ENCODE results near the gene COPS7A.

DNA sequence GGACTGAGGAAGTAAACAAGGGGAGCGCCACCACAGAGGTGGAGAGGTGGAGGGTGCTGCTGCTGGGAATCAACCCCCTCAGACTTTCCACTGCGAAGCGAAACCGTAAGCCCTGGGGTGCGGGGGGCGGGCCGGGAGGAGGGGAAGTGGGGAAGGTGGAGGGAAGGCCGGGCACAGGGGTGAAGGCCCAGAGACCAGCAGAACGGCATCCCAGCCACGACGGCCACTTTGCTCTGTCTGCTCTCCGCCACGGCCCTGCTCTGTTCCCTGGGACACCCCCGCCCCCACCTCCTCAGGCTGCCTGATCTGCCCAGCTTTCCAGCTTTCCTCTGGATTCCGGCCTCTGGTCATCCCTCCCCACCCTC, 48.5 kb downstream of the COPS7A start, which contains the start of gene LAG3:
- TF ChIP-seq, protein P1, sequence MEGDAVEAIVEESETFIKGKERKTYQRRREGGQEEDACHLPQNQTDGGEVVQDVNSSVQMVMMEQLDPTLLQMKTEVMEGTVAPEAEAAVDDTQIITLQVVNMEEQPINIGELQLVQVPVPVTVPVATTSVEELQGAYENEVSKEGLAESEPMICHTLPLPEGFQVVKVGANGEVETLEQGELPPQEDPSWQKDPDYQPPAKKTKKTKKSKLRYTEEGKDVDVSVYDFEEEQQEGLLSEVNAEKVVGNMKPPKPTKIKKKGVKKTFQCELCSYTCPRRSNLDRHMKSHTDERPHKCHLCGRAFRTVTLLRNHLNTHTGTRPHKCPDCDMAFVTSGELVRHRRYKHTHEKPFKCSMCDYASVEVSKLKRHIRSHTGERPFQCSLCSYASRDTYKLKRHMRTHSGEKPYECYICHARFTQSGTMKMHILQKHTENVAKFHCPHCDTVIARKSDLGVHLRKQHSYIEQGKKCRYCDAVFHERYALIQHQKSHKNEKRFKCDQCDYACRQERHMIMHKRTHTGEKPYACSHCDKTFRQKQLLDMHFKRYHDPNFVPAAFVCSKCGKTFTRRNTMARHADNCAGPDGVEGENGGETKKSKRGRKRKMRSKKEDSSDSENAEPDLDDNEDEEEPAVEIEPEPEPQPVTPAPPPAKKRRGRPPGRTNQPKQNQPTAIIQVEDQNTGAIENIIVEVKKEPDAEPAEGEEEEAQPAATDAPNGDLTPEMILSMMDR (IDR thresholded peaks at IDR 0.05), result no peak
- no peak for TF ChIP-seq EZH2 (IDR thresholded peaks at IDR 0.05; ENCODE audit: borderline replicate concordance, insufficient read depth, low read depth, low read length, poor library complexity, severe bottlenecking)

All from B cell (primary cell).